Stimulated activated memory B cell treated with anti-CD40 and anti-IgM and Interleukin-4, amounts not matched to agents 10 μg/mL and 1 μg/mL and 100 μg/mL, for 72 hours (primary cell): Measurements from ENCODE around the gene SIGMAR1.
"Not testable (repeated sequence)": the region's sequence is repeated elsewhere in the genome, so short reads cannot be mapped to it uniquely, and the experiment has no call there.

ENCODE experiments used
- ATAC-seq: fragments of 150-1000 bp; cut with Tn5 transposase; 2 replicates; pipeline ENCODE4 v1.10.0; 2021
- H3K27ac Mint-ChIP-seq: one replicate; pipeline ENCODE4 v1.8.0; 2022; ENCODE audit warnings: mild to moderate bottlenecking, mixed read lengths
- H3K27me3 Mint-ChIP-seq: one replicate; pipeline ENCODE4 v1.8.0; 2022; ENCODE audit warnings: mixed read lengths
- H3K36me3 Mint-ChIP-seq: one replicate; pipeline ENCODE4 v1.8.0; 2022; ENCODE audit warnings: mixed read lengths
- H3K4me1 Mint-ChIP-seq: one replicate; pipeline ENCODE4 v1.8.0; 2022; ENCODE audit warnings: mixed read lengths
- H3K4me3 Mint-ChIP-seq: one replicate; pipeline ENCODE4 v1.8.0; 2022; ENCODE audit warnings: mild to moderate bottlenecking, moderate library complexity, mixed read lengths
- H3K9me3 Mint-ChIP-seq: one replicate; pipeline ENCODE4 v1.8.0; 2022; ENCODE audit warnings: mixed read lengths

The SIGMAR1 gene

GRCh38 chr9:34647084-34647403 is 9.5 kb upstream of the SIGMAR1 start:
- H3K27me3 Mint-ChIP-seq, result no peaks in the 10 kb centered on the region
- no peak for ATAC-seq
- peak overlapping the region; percentile 88 for H3K27ac Mint-ChIP-seq
- no peaks in the 10 kb centered on the region for H3K9me3 Mint-ChIP-seq
- H3K4me3 Mint-ChIP-seq, result peak overlapping the region; percentile 87
- H3K36me3 Mint-ChIP-seq, result peaks cover 15% of the 10 kb centered on the region
- peaks cover 36% of the 10 kb centered on the region for H3K4me1 Mint-ChIP-seq

GRCh38 chr9:34646211-34647083 is 8.9 kb upstream of the SIGMAR1 start, which contains the start of gene GALT:
Gene GALT (plus strand): TSS chr9:34646675. CDS start chr9:34646705, 30 bp downstream.
- no peaks in the 10 kb centered on the region for H3K27me3 Mint-ChIP-seq
- peak within 1 kb of the TSS; percentile 88 for H3K27ac Mint-ChIP-seq
- no peaks in the 10 kb centered on the region for H3K9me3 Mint-ChIP-seq
- H3K4me1 Mint-ChIP-seq, result peaks cover 30% of the 10 kb centered on the region
- H3K36me3 Mint-ChIP-seq, result peaks cover 15% of the 10 kb centered on the region
- ATAC-seq, result peak; percentile 96
- H3K4me3 Mint-ChIP-seq, result peak within 1 kb of the TSS; percentile 87

DNA sequence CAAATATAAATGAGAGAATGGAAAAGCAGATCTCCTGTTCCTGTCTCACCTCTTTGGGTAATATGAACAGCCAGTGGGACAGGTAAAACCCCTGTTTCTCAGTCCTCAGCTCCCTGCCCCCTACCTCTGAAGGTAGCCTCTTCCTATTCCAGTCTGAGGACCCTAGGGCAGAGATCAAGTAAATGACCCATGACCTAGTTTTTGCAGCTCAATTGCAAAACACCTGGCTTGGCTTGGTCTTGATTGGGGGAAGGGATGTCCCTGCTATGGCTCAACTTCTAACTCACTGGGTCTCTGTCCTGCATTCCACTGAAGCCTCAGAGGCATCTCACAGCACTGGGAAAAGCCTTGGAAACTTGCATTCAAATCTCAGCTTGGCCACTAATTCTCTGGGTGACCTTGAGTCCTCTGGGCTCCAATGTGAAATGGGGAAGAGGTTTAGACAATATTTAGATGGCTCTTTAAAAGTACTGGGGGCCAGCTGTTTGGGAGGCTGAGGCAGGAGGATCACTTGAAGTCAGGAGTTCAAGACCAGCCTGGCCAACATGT is 7.3 kb upstream of the SIGMAR1 start:
- no peak overlapping the region for H3K4me3 Mint-ChIP-seq
- no peaks in the 10 kb centered on the region for H3K9me3 Mint-ChIP-seq
- peaks cover 26% of the 10 kb centered on the region for H3K4me1 Mint-ChIP-seq
- no peaks in the 10 kb centered on the region for H3K27me3 Mint-ChIP-seq
- peaks cover 14% of the 10 kb centered on the region for H3K36me3 Mint-ChIP-seq
- no peak for ATAC-seq
- no peak overlapping the region for H3K27ac Mint-ChIP-seq

- Mint-ChIP-seq H3K4me1 (peaks cover 24% of the 10 kb centered on the region), H3K4me3 (no peak overlapping the region), H3K27me3 (no peaks in the 10 kb centered on the region), H3K9me3 (no peaks in the 10 kb centered on the region), H3K36me3 (no peaks in the 10 kb centered on the region), H3K27ac (no peak overlapping the region)
- no peak for ATAC-seq
Measured at GRCh38 chr9:34642679-34643078, 5.1 kb upstream of the SIGMAR1 start.

GRCh38 chr9:34639322-34639721 is 1.7 kb upstream of the SIGMAR1 start:
- not testable (repeated sequence) for H3K9me3 Mint-ChIP-seq, H3K27ac Mint-ChIP-seq, H3K27me3 Mint-ChIP-seq, ATAC-seq, H3K4me3 Mint-ChIP-seq
- Mint-ChIP-seq H3K4me1 (peaks cover 29% of the 10 kb centered on the region), H3K36me3 (peaks cover 11% of the 10 kb centered on the region)

GRCh38 chr9:34638138-34638445 is 505 bp upstream of the SIGMAR1 start:
- no peaks in the 10 kb centered on the region for H3K27me3 Mint-ChIP-seq
- H3K36me3 Mint-ChIP-seq, result peaks cover 11% of the 10 kb centered on the region
- no peaks in the 10 kb centered on the region for H3K9me3 Mint-ChIP-seq
- H3K27ac Mint-ChIP-seq, result peak overlapping the region; percentile 95
- peak overlapping the region; percentile 77 for H3K4me3 Mint-ChIP-seq
- ATAC-seq, result no peak
- H3K4me1 Mint-ChIP-seq, result peaks cover 36% of the 10 kb centered on the region

- no peak for ATAC-seq
- Mint-ChIP-seq H3K4me3 (peak overlapping the region; percentile 77), H3K9me3 (no peaks in the 10 kb centered on the region), H3K27me3 (no peaks in the 10 kb centered on the region), H3K4me1 (peaks cover 36% of the 10 kb centered on the region), H3K27ac (peak overlapping the region; percentile 95), H3K36me3 (peaks cover 11% of the 10 kb centered on the region)
Measured at GRCh38 chr9:34636791-34637355, 714 bp downstream of the SIGMAR1 start.

- Mint-ChIP-seq H3K36me3 (peaks cover 11% of the 10 kb centered on the region), H3K4me1 (peaks cover 36% of the 10 kb centered on the region), H3K9me3 (no peaks in the 10 kb centered on the region), H3K27me3 (peaks cover 4% of the 10 kb centered on the region), H3K4me3 (peak overlapping the region; percentile 6), H3K27ac (no peak overlapping the region)
- ATAC-seq, result no peak
Measured at GRCh38 chr9:34635556-34635955, 2.0 kb downstream of the SIGMAR1 start.

DNA sequence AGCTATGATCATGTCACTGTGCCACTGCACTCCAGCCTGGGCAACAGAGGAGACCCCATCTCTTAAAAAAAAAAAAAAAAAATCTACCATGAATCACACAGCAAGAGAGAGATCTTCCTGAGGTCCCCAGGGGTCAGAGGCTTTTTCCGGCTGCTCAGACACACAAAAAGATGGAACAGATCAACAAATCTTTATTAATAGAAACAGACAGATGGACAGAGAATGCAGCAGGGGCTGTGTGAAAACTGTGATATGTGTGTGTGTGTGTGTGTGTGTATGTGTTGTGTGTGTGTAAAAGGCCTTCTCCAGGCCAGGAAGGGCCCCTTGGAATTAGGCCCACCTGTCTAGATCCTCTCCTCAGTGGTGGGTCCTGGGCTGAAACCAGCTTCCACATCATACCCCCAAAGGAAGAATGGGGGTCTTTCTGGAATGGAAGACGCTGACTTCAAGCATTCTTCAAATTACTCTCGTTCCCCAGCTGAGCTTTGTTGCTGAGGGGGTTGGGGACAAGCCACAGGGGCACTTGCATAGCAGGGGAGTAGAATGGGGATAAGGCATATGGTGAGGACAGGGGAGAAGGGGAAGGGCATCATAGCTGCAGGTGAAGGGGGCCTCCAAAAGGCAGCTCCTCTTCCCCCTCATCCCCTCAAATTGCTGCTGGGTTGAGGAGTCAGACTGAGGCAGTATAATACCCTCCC is 2.9 kb downstream of the SIGMAR1 start:
- no peak overlapping the region for H3K4me3 Mint-ChIP-seq
- peaks cover 11% of the 10 kb centered on the region for H3K36me3 Mint-ChIP-seq
- no peaks in the 10 kb centered on the region for H3K9me3 Mint-ChIP-seq
- H3K4me1 Mint-ChIP-seq, result peaks cover 36% of the 10 kb centered on the region
- no peak for ATAC-seq
- H3K27me3 Mint-ChIP-seq, result peaks cover 12% of the 10 kb centered on the region
- H3K27ac Mint-ChIP-seq, result no peak overlapping the region

DNA sequence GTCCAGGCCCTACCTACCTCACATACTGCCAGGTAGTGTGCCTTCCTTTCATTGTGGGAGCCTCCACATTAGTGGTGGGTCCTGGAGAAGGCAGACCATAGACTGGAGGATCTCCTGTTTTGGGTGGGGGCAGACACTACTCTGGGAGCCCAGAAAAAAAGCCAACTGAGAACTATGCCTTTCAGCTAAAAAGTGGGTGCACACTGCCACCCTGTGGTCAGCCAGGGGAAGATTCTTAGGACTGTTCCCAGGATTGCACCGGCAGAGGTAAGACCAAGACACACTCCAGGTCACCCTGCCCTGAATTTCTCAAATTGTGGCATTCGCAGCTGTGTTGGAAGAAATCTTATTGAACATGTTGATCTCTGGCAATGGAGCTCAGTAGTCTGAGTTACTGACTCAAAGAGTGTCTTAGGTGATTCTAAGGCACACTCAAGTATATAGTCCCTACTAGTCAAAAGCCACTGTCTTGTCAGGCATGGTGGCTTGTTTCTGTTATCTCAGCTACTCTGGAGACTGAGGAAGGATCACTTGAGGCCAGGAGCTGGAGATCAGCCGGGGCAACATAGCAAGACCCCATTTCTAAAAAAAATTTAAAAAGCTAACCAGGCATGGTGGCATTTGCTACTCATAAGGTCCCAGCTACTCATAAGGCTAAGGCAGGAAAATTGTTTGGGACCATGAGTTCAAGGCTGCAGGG is 3.6 kb downstream of the SIGMAR1 start:
- Mint-ChIP-seq H3K36me3 (peaks cover 11% of the 10 kb centered on the region), H3K4me1 (peaks cover 42% of the 10 kb centered on the region), H3K4me3 (no peak overlapping the region), H3K9me3 (no peaks in the 10 kb centered on the region), H3K27me3 (peaks cover 19% of the 10 kb centered on the region), H3K27ac (no peak overlapping the region)
- peak; percentile 20 for ATAC-seq

- peaks cover 11% of the 10 kb centered on the region for H3K36me3 Mint-ChIP-seq
- no peak overlapping the region for H3K4me3 Mint-ChIP-seq
- no peaks in the 10 kb centered on the region for H3K9me3 Mint-ChIP-seq
- peaks cover 44% of the 10 kb centered on the region for H3K4me1 Mint-ChIP-seq
- H3K27me3 Mint-ChIP-seq, result peaks cover 27% of the 10 kb centered on the region
- no peak for ATAC-seq
- no peak overlapping the region for H3K27ac Mint-ChIP-seq
Measured at GRCh38 chr9:34633166-34633565, 4.4 kb downstream of the SIGMAR1 start.

DNA sequence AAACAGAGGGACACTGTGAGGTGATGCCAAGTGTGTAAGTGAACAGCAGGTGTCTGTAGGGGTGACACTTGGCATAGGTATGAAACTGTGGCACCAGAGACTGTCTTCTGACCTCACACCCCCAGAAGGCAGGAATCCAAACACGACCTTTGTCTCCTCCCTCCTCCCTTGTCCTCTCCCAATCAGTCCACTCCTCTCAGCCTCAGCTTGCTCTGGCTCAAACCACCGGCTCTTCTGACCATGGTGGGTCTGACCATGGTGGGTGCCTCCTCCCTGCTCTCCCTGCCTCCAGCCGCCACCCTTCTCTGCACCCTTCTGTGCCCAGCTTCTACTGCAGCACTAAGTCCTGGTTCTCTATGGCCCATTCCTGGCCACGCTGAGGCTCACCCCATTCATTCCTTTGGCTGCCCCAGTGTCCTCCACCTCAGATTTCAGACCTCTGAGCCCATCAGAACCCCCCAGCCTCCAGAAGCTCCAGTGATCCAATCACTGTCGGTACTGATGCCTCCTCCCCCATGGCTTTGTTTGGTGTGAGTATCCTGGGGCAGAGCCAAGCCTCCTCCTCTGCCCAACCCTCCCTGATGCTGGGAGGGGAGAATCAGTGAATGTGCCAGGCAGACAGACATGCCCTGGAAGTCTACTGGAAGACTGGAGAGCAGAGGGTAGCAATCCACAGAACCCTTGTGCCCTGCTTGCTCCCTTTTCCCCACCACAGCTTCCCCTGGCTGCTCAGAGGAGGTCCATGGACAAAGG is 7.0 kb downstream of the SIGMAR1 start:
- Mint-ChIP-seq H3K4me3 (peak overlapping the region; percentile 11), H3K27ac (no peak overlapping the region), H3K36me3 (peaks cover 10% of the 10 kb centered on the region), H3K9me3 (no peaks in the 10 kb centered on the region), H3K4me1 (peaks cover 29% of the 10 kb centered on the region), H3K27me3 (peaks cover 53% of the 10 kb centered on the region)
- no peak for ATAC-seq

DNA sequence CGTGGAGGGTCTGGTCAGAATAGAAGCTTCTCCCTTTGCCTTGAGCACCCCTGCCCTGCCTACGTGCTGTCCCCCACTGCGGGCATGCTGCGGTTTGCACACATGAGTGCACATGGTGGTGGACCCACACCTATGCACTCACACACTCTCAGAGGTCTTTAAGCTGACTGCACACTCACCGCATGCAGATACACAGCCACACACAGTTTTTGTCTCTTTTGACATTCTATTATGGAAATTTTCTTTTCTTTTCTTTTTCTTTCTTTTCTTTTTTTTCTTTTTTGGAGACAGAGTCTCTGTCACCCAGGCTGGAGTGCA is 8.1 kb downstream of the SIGMAR1 start:
- peak overlapping the region; percentile 74 for H3K4me3 Mint-ChIP-seq
- H3K4me1 Mint-ChIP-seq, result peaks cover 24% of the 10 kb centered on the region
- ATAC-seq, result no peak
- no peaks in the 10 kb centered on the region for H3K36me3 Mint-ChIP-seq
- H3K9me3 Mint-ChIP-seq, result no peaks in the 10 kb centered on the region
- no peak overlapping the region for H3K27ac Mint-ChIP-seq
- peaks cover 62% of the 10 kb centered on the region for H3K27me3 Mint-ChIP-seq

DNA sequence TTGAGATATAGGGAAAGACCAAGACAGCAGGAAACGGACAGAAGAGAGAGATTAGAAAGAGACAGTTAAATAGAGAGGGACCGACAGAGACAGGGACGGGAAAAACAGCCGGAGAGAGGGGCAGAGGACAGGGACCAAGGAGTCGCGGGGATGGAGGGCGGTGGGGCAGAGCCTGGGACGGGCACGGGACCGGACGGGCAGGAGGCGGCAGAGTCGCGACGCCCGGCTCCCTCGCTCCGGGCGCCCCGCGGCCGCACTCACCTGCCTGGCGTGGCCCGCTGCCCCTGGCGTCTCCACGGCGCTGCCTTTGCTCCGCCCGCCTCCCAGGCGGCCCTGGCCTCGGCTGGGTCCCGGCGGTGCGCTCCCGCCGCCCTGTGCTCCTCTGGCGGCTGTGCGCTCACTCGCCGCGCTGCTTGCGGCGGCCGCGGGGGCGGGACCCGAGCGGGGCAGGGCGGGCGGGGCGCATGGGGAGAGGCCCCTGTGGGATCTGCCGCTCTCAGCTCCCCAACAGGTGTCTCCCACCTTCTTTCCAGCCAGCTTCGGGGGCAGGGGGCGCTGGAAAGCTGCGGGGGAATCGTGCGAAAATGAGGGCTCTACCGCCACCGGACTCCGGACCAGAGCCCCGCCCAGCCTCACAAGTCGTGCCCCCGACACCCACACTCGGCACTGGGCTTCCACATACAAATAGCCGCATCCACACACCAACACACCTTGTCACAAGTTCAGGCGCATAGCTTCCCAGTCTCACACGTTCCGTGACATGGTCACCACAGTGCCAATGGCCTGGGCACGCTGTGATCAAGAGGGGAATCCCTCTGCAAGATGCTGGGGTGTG is 8.7 kb downstream of the SIGMAR1 start, which contains the start of gene ARID3C:
ARID3C (minus strand) TSS at position 411 of the 835 bp plus-strand sequence. CDS start 1,052 bp downstream, outside the sequence.
- H3K27me3 Mint-ChIP-seq, result peaks cover 65% of the 10 kb centered on the region
- no peaks in the 10 kb centered on the region for H3K36me3 Mint-ChIP-seq
- peak within 1 kb of the TSS; percentile 3 for H3K27ac Mint-ChIP-seq

More for the DNA sequence above, 8.7 kb downstream of the SIGMAR1 start, which contains the start of gene ARID3C:
- peaks cover 23% of the 10 kb centered on the region for H3K4me1 Mint-ChIP-seq
- peak within 1 kb of the TSS; percentile 75 for H3K4me3 Mint-ChIP-seq
- no peaks in the 10 kb centered on the region for H3K9me3 Mint-ChIP-seq
- ATAC-seq, result peak; percentile 82
